Neural progenitor cell (in vitro differentiated cells): Measurements from ENCODE around the gene TENM3.

Experiments used
- CTCF ChIP-seq: fragments of 200-600 bp; sonication (generic); IDR thresholded peaks from 2 replicates; pipeline ENCODE4 v1.5.1; 2017; ENCODE audit warnings: antibody characterized with exemption, mild to moderate bottlenecking
- EZH2phosphoT487 ChIP-seq: fragments of 200-600 bp; sonication (generic); IDR thresholded peaks from 2 replicates; pipeline ENCODE4 v1.6.1; 2017; ENCODE audit warnings: antibody characterized with exemption

GRCh38 chr4:182837831-182838230, 594.6 kb downstream of the TENM3 start:
- TF ChIP-seq CTCF (no peak), EZH2phosphoT487 (no peak)
